ENCODE results near the gene RPGRIP1.
"Not testable (repeated sequence)": the region's sequence is repeated elsewhere in the genome, so short reads cannot be mapped to it uniquely, and the experiment has no call there.

Gene RPGRIP1

GRCh38 chr14:21258889-21259787 is 20.7 kb upstream of the RPGRIP1 start:
- DNase-seq (ENCODE audit: low read depth in 2 of 2): no peak

- no peak for DNase-seq (ENCODE audit: low read depth in 2 of 2)
Measured at GRCh38 chr14:21261824-21262223, 18.1 kb upstream of the RPGRIP1 start.

GRCh38 chr14:21262410-21262809 is 17.5 kb upstream of the RPGRIP1 start:
- no peak for DNase-seq (ENCODE audit: low read depth in 2 of 2)

- no peak for DNase-seq (ENCODE audit: low read depth in 2 of 2)
Measured at GRCh38 chr14:21263284-21264024, 16.4 kb upstream of the RPGRIP1 start.

GRCh38 chr14:21264025-21264801 is 15.7 kb upstream of the RPGRIP1 start:
- no peak for DNase-seq (ENCODE audit: low read depth in 2 of 2)

GRCh38 chr14:21267431-21267845 is 12.4 kb upstream of the RPGRIP1 start:
- no peak for DNase-seq (ENCODE audit: low read depth in 2 of 2)

- DNase-seq (ENCODE audit: low read depth in 2 of 2): no peak
Measured at GRCh38 chr14:21267886-21268616, 11.8 kb upstream of the RPGRIP1 start.

- DNase-seq (ENCODE audit: low read depth in 2 of 2): no peak
Measured at GRCh38 chr14:21268617-21269251, 11.1 kb upstream of the RPGRIP1 start.

- peak; percentile 100 for DNase-seq (ENCODE audit: low read depth in 2 of 2)
Measured at GRCh38 chr14:21269252-21270046, 10.4 kb upstream of the RPGRIP1 start, which contains the start of gene HNRNPC. Gene HNRNPC (minus strand): TSS chr14:21269442. CDS start chr14:21234193, 35,249 bp downstream.

- not testable (repeated sequence) for DNase-seq (ENCODE audit: low read depth in 2 of 2)
Measured at GRCh38 chr14:21272661-21273060, 7.2 kb upstream of the RPGRIP1 start.

- DNase-seq (ENCODE audit: low read depth in 2 of 2): no peak
Measured at GRCh38 chr14:21275261-21275858, 4.5 kb upstream of the RPGRIP1 start.

- no peak for DNase-seq (ENCODE audit: low read depth in 2 of 2)
Measured at GRCh38 chr14:21278632-21279031, 1.3 kb upstream of the RPGRIP1 start.

- DNase-seq (ENCODE audit: low read depth in 2 of 2): not testable (repeated sequence)
Measured at GRCh38 chr14:21281917-21282316, 2.0 kb downstream of the RPGRIP1 start.

GRCh38 chr14:21286516-21286915 is 6.6 kb downstream of the RPGRIP1 start:
- DNase-seq (ENCODE audit: low read depth in 2 of 2): not testable (repeated sequence)

- DNase-seq (ENCODE audit: low read depth in 2 of 2): no peak
Measured at GRCh38 chr14:21287168-21287567, 7.3 kb downstream of the RPGRIP1 start.

GRCh38 chr14:21294026-21294425 is 14.1 kb downstream of the RPGRIP1 start:
- DNase-seq (ENCODE audit: low read depth in 2 of 2): not testable (repeated sequence)

GRCh38 chr14:21298358-21298757 is 18.5 kb downstream of the RPGRIP1 start:
- no peak for DNase-seq (ENCODE audit: low read depth in 2 of 2)

GRCh38 chr14:21299562-21300130 is 19.8 kb downstream of the RPGRIP1 start:
- no peak for DNase-seq (ENCODE audit: low read depth in 2 of 2)

- DNase-seq (ENCODE audit: low read depth in 2 of 2): peak in 1 of 2 donors; percentile 1
Measured at GRCh38 chr14:21300892-21301291, 21.0 kb downstream of the RPGRIP1 start.
